ENCODE results near the gene PFKL.

DNA sequence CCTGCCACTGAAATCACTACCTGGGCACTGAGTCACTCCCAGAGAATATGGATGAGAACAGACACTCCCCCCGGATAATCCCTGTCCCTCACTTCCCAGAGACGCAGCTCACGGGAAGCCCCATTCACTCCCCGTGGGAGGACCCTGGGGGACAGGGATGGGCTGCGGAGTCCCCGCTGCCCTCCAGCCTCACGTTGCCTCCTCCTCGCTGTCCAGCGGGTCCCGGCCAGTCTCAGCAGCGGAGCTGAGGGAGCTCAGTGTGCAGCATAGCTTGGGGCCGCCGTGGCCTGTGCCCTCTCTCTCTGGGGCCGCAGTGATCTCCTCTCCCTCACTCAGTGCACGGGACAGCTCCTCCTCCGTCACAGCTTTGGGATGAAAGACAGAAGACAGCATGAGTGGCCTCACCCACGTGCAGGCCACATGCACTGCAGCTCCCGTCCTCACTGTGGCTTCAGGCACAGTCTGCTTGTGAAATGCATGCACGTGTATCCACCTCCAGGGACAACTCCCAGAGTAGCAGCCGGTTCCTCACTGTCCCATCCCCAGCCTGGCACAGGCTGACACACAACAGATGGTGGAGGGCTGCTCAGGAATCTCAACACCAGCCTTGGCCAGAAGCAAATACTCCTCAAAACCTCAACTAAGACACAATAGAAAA lies 31.9 kb downstream of the PFKL start:
- TF ChIP-seq, protein P1, sequence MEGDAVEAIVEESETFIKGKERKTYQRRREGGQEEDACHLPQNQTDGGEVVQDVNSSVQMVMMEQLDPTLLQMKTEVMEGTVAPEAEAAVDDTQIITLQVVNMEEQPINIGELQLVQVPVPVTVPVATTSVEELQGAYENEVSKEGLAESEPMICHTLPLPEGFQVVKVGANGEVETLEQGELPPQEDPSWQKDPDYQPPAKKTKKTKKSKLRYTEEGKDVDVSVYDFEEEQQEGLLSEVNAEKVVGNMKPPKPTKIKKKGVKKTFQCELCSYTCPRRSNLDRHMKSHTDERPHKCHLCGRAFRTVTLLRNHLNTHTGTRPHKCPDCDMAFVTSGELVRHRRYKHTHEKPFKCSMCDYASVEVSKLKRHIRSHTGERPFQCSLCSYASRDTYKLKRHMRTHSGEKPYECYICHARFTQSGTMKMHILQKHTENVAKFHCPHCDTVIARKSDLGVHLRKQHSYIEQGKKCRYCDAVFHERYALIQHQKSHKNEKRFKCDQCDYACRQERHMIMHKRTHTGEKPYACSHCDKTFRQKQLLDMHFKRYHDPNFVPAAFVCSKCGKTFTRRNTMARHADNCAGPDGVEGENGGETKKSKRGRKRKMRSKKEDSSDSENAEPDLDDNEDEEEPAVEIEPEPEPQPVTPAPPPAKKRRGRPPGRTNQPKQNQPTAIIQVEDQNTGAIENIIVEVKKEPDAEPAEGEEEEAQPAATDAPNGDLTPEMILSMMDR (conservative IDR thresholded peaks at IDR 0.05 in 1 of 2, IDR thresholded peaks at IDR 0.05 in 1 of 2; ENCODE audit: low read depth in 1 of 2, low read length in 2 of 2) = no peak
- no peak for TF ChIP-seq EZH2 (IDR thresholded peaks at IDR 0.05; ENCODE audit: low read length, missing control alignments)
